Endothelial cell of hepatic sinusoid (primary cell): ENCODE data around the gene MRGPRX3.
"Not testable (repeated sequence)": the region's sequence is repeated elsewhere in the genome, so short reads cannot be mapped to it uniquely, and the experiment has no call there.

Source experiments
- in situ Hi-C: cut with HindIII; loops from 2 replicates; pipeline ENCODE4 v1.10.0; 2017; ENCODE audit warnings: low sequenced_read_pairs

The MRGPRX3 gene

GRCh38 chr11:18132341-18132740 lies at the start of gene MRGPRX3:
Gene MRGPRX3, plus strand, starts transcription at chr11:18132571. Its CDS starts 4,632 bp downstream, at chr11:18137203.
- in situ Hi-C loops, result no loop called here

- in situ Hi-C loops, result no loop called here
Observed at GRCh38 chr11:18088366-18088765, 44.0 kb upstream of the MRGPRX3 start.

GRCh38 chr11:18088966-18089365 lies 43.4 kb upstream of the MRGPRX3 start:
- in situ Hi-C loops, result no loop called here

- in situ Hi-C loops, result no loop called here
Observed at GRCh38 chr11:18091731-18092130, 40.6 kb upstream of the MRGPRX3 start.

GRCh38 chr11:18093959-18094358 lies 38.4 kb upstream of the MRGPRX3 start:
- in situ Hi-C loops, result no loop called here

- in situ Hi-C loops, result no loop called here
Observed at GRCh38 chr11:18100926-18101656, 31.3 kb upstream of the MRGPRX3 start.

- in situ Hi-C loops, result no loop called here
Observed at GRCh38 chr11:18105086-18105801, 27.1 kb upstream of the MRGPRX3 start.

- in situ Hi-C loops, result no loop called here
Observed at GRCh38 chr11:18105802-18106574, 26.4 kb upstream of the MRGPRX3 start, which contains the start of gene SAAL1. Gene SAAL1, minus strand, starts transcription at chr11:18106082. Its CDS starts 41 bp downstream, at chr11:18106041.

GRCh38 chr11:18106688-18107087 lies 25.7 kb upstream of the MRGPRX3 start:
- in situ Hi-C loops, result no loop called here

GRCh38 chr11:18108254-18108653 lies 24.1 kb upstream of the MRGPRX3 start:
- in situ Hi-C loops, result no loop called here

- in situ Hi-C loops, result loop anchor here (5.0 kb wide), 1 partner anchor 84 kb away; no protein-coding TSS in a partner anchor
Observed at GRCh38 chr11:18111005-18111404, 21.4 kb upstream of the MRGPRX3 start.

GRCh38 chr11:18115360-18116127 lies 16.8 kb upstream of the MRGPRX3 start:
- in situ Hi-C loops, result no loop called here

- in situ Hi-C loops, result not testable (repeated sequence)
Observed at GRCh38 chr11:18121331-18121828, 11.0 kb upstream of the MRGPRX3 start.

GRCh38 chr11:18131115-18131514 lies 1.3 kb upstream of the MRGPRX3 start:
- in situ Hi-C loops, result not testable (repeated sequence)

- in situ Hi-C loops, result no loop called here
Observed at GRCh38 chr11:18135308-18135707, 2.9 kb downstream of the MRGPRX3 start.

- in situ Hi-C loops, result no loop called here
Observed at GRCh38 chr11:18137186-18137800, 4.9 kb downstream of the MRGPRX3 start.

GRCh38 chr11:18140145-18140544 lies 7.8 kb downstream of the MRGPRX3 start:
- in situ Hi-C loops, result no loop called here

- in situ Hi-C loops, result no loop called here
Observed at GRCh38 chr11:18144243-18144642, 11.9 kb downstream of the MRGPRX3 start.

GRCh38 chr11:18145025-18145424 lies 12.7 kb downstream of the MRGPRX3 start:
- in situ Hi-C loops, result no loop called here

- in situ Hi-C loops, result no loop called here
Observed at GRCh38 chr11:18145837-18146236, 13.5 kb downstream of the MRGPRX3 start.
